HG03196 (cell line): ENCODE results near the gene IQGAP1.
A peak's percentile ranks its signal among the peaks of the same experiment; 100 is the strongest.
"Not testable (repeated sequence)": the region's sequence is repeated elsewhere in the genome, so short reads cannot be mapped to it uniquely, and the experiment has no call there.

Experiments used
- ATAC-seq: cut with Tn5 transposase; IDR thresholded peaks from one replicate; pipeline ENCODE4 v1.9.1; 2021; ENCODE audit not compliant: unreplicated experiment

The IQGAP1 gene

DNA sequence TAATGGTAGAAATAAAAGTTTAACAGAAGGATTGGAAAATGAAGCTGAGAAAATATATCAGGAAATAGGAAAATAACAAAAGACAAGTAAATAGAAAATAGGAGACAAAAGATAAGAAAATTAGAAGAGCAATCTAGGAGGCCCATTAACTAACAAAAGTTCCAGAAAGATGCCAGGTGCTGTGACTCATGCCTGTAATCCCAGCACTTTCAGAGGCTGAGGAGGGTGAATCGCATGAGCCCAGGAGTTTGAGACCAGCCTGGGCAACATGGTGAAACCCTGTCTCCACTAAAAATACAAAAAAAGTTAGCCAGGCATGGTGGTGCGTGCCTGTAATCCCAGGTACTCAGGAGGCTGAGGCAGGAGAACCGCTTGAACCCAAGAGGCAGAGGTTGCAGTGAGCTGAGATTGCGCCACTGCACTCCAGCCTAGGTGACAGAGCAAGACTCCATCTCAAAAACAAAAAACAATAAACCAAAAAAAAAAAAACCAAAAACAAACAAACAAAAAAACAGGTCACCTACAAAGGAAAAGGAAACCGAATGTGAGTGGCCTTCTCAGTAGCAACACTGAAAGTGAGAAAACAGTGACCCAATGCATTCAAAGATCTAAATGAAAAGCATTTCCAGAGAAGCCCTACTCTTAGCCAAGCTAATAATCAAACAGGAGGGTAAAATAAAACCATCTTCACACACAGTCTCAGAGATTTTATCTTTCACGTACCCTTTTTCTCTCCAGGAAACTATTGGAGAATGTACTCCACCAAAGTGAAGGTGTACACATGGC is 136.2 kb downstream of the IQGAP1 start:
- ATAC-seq = not testable (repeated sequence)

DNA sequence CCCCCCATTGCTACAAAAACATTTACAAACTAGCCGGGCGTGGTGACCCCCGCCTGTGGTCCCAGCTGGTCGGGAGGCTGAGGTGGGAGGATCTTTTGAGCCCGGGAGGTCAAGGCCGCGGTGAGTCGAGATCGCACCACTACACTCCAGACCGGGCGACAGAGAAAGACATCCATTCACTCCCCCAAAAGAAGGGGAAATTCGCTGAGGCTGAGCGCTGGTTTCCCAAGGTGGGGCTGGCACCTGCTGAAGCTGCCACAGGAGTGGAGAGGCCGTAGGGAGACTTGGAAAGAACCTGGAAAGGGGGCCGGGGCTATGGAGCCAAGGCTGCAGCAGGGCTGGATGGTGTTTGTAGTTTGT is 140.9 kb downstream of the IQGAP1 start:
- no peak for ATAC-seq

DNA sequence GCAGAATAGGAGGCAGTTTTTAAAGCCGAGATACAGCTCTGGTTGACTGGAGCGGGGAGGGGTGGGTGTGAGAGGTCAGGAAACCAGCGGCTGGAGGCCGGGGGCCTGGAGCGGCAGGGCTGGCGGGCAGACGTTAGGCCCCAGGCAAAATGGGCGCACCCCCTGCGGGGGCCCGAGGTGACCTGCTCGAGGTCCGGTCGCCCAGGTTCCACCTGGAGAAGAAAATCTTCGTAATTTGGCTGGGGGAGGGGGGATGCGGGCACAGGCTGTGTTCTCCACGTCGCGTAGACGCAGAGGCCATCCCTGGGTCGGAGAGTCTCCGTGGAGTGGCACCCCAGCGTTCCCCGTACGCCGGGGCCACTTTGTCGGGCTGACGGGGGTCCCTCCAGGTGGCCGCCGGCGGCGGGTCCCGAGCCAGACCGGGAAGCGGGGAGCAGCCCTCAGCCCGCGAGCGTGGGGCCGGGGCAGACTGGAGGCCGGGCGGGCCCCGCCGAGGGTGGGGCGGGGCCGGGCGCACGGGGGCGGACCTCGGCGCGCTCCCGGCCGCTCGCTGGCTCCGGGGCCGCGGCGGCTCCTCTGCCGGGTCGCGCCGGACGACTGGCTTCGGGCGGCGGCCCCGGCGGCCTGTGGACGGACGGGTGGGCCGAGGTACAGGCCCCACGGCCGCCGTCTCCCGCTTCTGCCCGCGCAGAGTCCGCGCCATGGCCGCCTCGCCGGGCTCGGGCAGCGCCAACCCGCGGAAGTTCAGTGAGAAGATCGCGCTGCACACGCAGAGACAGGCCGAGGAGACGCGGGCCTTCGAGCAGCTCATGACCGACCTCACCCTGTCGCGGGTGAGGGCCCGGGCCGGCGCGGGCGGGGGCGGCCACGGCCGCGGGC is 141.6 kb downstream of the IQGAP1 start, which contains the start of gene CRTC3:
TSS of gene CRTC3 (plus strand) at position 553 of the 879 bp plus-strand sequence. CDS start at position 702, 149 bp downstream.
- peak; percentile 54 for ATAC-seq

DNA sequence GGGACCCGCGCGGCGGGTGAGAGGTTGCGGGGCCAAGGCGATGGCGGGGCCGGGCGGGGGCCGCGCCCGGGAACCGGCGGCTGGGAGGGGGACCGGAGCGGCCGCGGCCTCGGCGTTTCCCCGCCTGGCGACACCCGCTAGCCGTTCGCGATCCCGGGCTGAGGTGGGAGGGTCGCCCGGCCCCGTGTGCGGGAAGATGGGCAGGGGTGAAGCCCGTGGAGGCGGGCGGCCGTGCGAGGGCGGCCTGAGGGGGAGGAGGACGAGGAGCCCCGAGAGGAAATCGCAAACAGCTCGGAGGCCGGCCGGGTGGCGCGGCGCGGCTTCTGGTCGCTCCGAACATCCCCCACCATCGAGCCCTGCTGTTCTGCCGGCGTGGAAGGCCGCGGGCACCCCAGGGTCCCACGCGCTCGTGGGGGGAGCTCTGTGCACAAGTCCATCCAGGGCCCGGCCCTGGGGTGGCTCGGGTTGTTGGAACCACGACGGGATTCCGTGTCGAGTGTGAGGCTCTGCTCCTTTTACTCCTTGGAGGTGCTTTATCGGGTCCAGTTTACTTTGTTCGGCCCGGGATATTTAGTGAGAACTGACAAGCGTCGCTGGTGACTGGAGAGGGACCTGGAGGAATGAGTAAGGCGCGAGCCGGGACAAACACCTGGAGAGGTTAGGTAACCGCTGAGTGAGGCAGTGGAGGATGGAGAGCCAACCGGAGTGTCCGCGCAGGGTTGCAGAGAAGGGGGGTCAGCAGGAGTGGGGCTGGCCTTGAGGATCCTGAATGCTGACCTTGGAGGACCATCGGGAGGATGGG is 142.4 kb downstream of the IQGAP1 start:
- peak; percentile 45 for ATAC-seq

DNA sequence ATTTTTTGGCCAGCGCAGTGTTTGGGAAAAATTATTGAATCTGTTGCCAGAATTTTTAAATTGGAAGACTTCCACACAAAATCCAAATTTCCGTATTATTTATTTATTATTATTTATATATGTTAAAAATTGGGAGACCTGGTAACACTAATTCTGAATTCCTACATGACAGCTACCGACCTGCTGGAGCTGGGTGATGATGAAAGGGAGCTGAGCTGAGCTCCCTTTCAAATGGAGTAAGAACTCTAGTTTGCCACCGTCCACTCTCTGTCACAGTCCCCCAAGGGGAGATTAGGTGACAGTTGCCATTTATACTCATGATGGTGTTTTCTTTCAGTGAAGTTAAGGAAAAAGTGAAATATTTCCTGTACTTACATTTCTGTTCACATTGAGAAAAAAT is 143.1 kb downstream of the IQGAP1 start:
- no peak for ATAC-seq

DNA sequence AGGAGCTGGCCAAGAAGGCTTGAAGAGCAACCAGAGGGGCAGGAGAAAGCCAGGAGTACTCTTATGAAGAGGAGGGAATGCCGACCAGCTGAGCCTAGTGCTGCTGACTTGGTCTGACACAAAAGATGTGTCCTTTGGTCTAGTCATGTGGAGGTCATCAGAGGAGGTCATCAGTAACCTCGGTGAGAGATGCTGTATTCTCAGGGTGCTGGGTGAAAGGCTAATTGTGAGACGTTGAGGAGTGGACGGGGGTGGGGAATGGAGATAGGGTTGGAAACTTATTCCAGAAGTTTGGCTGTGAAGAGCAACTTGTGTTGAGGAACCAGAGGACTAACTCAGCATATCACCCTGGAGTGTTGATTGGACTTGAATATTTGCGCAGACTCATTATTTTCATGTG is 147.2 kb downstream of the IQGAP1 start:
- ATAC-seq = no peak

DNA sequence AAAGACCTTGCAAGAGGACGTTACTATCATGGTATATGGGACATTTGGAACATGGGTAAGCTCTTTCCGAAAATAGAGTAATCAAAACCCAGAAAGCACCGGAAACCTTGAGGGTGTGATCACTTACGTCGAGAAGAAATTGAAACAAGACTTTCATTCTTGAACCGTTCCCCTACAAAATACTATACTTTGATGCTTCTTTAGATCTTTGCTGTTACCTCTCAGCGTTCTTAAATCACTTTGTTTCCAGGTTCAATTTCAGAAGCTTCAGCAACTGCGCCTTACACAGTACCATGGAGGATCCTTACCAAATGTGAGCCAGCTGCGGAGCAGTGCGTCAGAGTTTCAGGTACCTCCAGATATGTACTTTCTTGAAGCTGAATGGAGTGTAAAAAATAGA is 151.7 kb downstream of the IQGAP1 start:
- ATAC-seq = no peak

DNA sequence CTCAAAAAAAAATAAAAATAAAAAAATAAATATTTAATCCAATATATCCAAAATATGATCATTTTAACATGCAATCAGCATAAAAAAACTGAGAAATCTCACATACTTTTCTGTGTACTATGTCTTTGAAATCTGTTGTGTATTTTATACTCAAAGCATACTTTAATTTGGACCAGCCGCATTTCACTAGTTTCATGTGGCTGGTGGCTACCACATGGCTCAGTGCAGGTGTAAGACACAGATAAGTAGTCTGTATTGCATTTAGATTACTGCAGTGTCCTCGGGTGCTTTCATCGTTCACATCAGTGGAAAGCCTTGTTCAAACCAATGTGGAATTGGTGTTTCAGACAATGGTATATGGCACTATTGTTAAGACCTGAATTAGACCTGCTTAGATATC is 152.7 kb downstream of the IQGAP1 start:
- ATAC-seq = no peak

DNA sequence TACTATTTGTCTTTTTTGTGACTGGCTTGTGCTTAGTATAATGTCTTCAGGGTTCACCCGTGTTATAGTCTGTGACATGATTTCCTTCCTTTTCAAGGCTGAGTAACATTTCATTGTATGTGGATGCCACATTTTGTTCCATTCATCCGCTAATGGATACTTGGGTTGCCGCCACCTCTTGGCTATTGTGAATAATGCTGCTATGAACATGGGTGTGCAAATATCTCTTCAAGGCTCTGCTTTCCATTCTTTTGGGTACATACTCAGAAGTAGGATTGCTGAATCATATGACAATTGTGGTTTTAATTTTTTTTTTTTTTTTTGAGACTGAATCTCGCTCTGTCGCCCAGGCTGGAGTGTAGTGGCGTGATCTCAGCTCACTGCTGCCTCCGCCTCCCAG is 157.1 kb downstream of the IQGAP1 start:
- no peak for ATAC-seq

DNA sequence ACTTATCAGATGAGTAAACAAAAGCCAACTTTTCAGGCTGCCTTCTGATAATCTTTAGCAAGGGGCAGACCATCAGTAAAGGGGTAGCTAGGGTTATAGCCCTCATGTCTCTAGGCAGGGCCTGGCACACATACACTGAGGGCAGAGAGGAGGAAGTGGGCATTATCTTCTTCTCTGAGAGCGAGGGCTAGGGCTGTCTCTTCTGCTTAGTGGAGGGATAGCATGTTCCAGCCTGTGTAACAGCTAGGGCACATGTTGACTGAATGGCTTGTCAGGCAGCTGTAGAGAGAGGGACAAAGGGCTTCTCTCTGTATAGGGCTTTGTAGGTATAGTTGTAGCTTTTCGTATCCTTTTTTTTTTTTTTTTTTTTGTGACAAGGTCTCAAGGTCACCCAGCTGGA is 159.5 kb downstream of the IQGAP1 start:
- ATAC-seq = no peak

DNA sequence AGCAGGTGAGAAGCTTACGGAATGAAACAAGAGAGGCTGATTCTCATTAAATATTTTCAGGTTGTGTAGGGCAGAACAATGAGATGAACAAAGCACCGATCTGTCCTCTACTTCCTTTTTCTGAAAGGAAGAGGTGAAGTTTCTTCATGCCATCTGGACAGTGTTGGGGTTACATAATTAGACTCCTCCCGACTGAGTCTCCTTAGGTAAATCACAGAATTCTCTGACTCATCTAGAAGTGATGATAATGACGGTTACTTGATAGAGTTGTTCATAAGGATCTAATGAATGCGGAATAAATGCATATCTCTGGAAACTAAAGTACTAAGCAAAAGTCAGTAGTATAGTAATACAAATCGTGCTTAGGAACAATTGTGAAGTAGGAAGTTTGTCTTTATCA is 162.9 kb downstream of the IQGAP1 start:
- ATAC-seq = no peak
